ENCODE measurements around the gene SLC37A1. TPM values are rescaled to one million over a fixed set of nuclear protein-coding genes. Genes with fewer than 3 reads are reported as not detected.
A peak's percentile ranks its signal among the peaks of the same experiment; 100 is the strongest.

The SLC37A1 gene
- total RNA-seq, 1 experiment from 2014 or later: 37.7 TPM

DNA sequence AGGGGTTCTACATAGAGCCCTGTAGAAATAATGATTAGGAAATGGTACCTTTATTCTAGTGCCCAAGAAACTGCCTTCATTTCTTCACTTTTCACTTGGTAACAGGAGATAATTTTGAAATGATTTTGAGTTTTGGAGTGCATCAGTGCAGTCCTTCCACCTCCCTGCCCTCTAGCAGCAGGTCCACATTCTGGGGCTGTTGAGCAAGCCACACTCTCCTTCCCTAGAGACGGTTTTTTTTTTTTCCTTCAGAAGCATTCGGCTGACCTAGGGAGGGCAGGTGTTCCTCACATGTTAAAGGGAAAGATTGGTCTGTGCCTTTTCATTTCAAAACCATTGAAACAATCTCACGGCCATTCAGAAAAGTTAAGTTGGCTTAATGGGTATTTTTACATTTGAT is 39.8 kb downstream of the SLC37A1 start:
- H3K27ac Mint-ChIP-seq: peak overlapping the region in 2 of 3 experiments; percentile 12 to 42; a peak in 3 of 7 replicates
- H2BK120ac ChIP-seq (ENCODE audit: low read depth, low read length, poor library complexity, severe bottlenecking): no peak overlapping the region
- no peak overlapping the region for H3K4me3 Mint-ChIP-seq
- no peak overlapping the region for H2AK5ac ChIP-seq (ENCODE audit: insufficient read length, low read length)
- no peaks in the 10 kb centered on the region; the same call in 1 of the 2 replicates for H3K27me3 Mint-ChIP-seq (ENCODE audit: low read depth)
- H4K8ac ChIP-seq (replicated peaks; ENCODE audit: insufficient read length, low read depth, low read length): no peak overlapping the region
- H3K9ac ChIP-seq (ENCODE audit: extremely low read depth, insufficient read length, low read length): no peak overlapping the region
- H3K4me1 Mint-ChIP-seq: peaks cover 43 to 47% of the 10 kb centered on the region in 2 experiments
- no peaks in the 10 kb centered on the region for H3K23me2 ChIP-seq (ENCODE audit: insufficient read length, low read depth, low read length, poor library complexity, severe bottlenecking)
- no peaks in the 10 kb centered on the region for H3K79me1 ChIP-seq (ENCODE audit: insufficient read depth, low read depth, low read length, poor library complexity, severe bottlenecking)
- no peak overlapping the region for H2BK15ac ChIP-seq (ENCODE audit: low read depth, low read length)
- no peaks in the 10 kb centered on the region for H4K20me1 ChIP-seq (ENCODE audit: control insufficient read depth, insufficient read depth, insufficient read length)
- H4K5ac ChIP-seq (ENCODE audit: insufficient read length, low read depth, low read length): no peak overlapping the region
- H3K14ac ChIP-seq (ENCODE audit: insufficient read depth, low read length): no peak overlapping the region
- no peak overlapping the region for H3K4me2 ChIP-seq (ENCODE audit: insufficient read depth, insufficient read length, low read length)
- H3K23ac ChIP-seq (ENCODE audit: insufficient read length, low read depth, low read length): no peak overlapping the region
- no peak overlapping the region for H2AFZ ChIP-seq (ENCODE audit: low read length)
- H4K91ac ChIP-seq (ENCODE audit: insufficient read length, low read depth, low read length): no peak overlapping the region
- no peak overlapping the region for H3K18ac ChIP-seq (ENCODE audit: insufficient read length, low read depth, low read length)
- H3K4ac ChIP-seq (ENCODE audit: low read depth, low read length): no peak overlapping the region
- DNase-seq: no peak
- no peaks in the 10 kb centered on the region for H3K9me3 ChIP-seq (ENCODE audit: control insufficient read depth, low read depth, low read length)
- H3K79me2 ChIP-seq (ENCODE audit: insufficient read depth, low read length): no peaks in the 10 kb centered on the region
- no peak overlapping the region for H2BK5ac ChIP-seq (ENCODE audit: insufficient read length, low read length)
- no peak overlapping the region for H2BK20ac ChIP-seq (ENCODE audit: low read depth, low read length, poor library complexity, severe bottlenecking)
- H3K4me1 ChIP-seq (ENCODE audit: insufficient read depth, low read length): no peaks in the 10 kb centered on the region; the same call in 1 of the 2 replicates
- WGBS (ENCODE audit: extremely low coverage, insufficient read length, low lambda C conversion rate): no CpG with 5 or more reads among the region's 3 CpGs
- no peaks in the 10 kb centered on the region for H3K27me3 ChIP-seq (ENCODE audit: insufficient read depth, low read length)
- peaks cover 11 to 13% of the 10 kb centered on the region in 2 experiments for H3K9me3 Mint-ChIP-seq
- H2BK12ac ChIP-seq (ENCODE audit: insufficient read length, low read depth, low read length): no peak overlapping the region
- no peak overlapping the region for H3K56ac ChIP-seq (ENCODE audit: insufficient read length, low read depth, low read length)
- TF ChIP-seq, protein P1, sequence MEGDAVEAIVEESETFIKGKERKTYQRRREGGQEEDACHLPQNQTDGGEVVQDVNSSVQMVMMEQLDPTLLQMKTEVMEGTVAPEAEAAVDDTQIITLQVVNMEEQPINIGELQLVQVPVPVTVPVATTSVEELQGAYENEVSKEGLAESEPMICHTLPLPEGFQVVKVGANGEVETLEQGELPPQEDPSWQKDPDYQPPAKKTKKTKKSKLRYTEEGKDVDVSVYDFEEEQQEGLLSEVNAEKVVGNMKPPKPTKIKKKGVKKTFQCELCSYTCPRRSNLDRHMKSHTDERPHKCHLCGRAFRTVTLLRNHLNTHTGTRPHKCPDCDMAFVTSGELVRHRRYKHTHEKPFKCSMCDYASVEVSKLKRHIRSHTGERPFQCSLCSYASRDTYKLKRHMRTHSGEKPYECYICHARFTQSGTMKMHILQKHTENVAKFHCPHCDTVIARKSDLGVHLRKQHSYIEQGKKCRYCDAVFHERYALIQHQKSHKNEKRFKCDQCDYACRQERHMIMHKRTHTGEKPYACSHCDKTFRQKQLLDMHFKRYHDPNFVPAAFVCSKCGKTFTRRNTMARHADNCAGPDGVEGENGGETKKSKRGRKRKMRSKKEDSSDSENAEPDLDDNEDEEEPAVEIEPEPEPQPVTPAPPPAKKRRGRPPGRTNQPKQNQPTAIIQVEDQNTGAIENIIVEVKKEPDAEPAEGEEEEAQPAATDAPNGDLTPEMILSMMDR (conservative IDR thresholded peaks at IDR 0.05): no peak
- no peak overlapping the region for H3T11ph ChIP-seq (ENCODE audit: low read length)
- H3K27ac ChIP-seq (ENCODE audit: insufficient read length, low read depth, low read length): no peak overlapping the region
- H3K36me3 Mint-ChIP-seq (ENCODE audit: insufficient read depth in 1 of 3, low read depth in 3 of 3): peaks cover 23 to 64% (median 34%) of the 10 kb centered on the region in 3 experiments
